Upper lobe of left lung (tissue), 4 donors: ENCODE results near the gene GCH1.

Experiments used
- CTCF ChIP-seq, 6 experiments: fragments of 450-650 bp in 4 of 6; fragments of 200-600 bp in 2 of 6; sonication (generic) in 2 of 6; IDR thresholded peaks; one replicate each; pipeline ENCODE4 v1.5.1; 2016 to 2019; ENCODE audit warnings: antibody characterized with exemption in 6 of 6
- POLR2A ChIP-seq, 4 donors: fragments of 450-650 bp; IDR thresholded peaks; one replicate each; pipeline ENCODE4 v1.5.1; 2016 to 2017; ENCODE audit warnings: antibody characterized with exemption in 4 of 4, mild to moderate bottlenecking in 2 of 4

GRCh38 chr14:54922598-54922997 lies 20.0 kb upstream of the GCH1 start:
- TF ChIP-seq CTCF (IDR thresholded peaks at IDR 0.05) (no peak), POLR2A (IDR thresholded peaks at IDR 0.05) (no peak)
